Mesodermal cell (in vitro differentiated cells): ENCODE data around the gene SLC6A11.

ENCODE experiments used
- H3K27ac ChIP-seq: 2 replicates; pipeline ENCODE4 v1.7.0; 2013; ENCODE audit warnings: mild to moderate bottlenecking, low read depth, low read length, moderate library complexity; ENCODE audit not compliant: severe bottlenecking
- H3K36me3 ChIP-seq: 2 replicates; pipeline ENCODE4 v1.7.1; 2013; ENCODE audit warnings: mild to moderate bottlenecking, low read length, moderate library complexity; ENCODE audit not compliant: control insufficient read depth, insufficient read depth
- H3K4me1 ChIP-seq: one replicate; pipeline ENCODE4 v1.7.1; 2013; ENCODE audit warnings: mild to moderate bottlenecking, low read length; ENCODE audit not compliant: insufficient read depth, control insufficient read depth, poor library complexity, severe bottlenecking
- H3K4me3 ChIP-seq: 2 replicates; pipeline ENCODE4 v1.7.0; 2013; ENCODE audit warnings: low read length, control low read depth, mild to moderate bottlenecking; ENCODE audit not compliant: insufficient read depth, poor library complexity, severe bottlenecking; ENCODE audit errors: extremely low read depth
- H3K9me3 ChIP-seq: 2 replicates; pipeline ENCODE4 v1.7.1; 2013; ENCODE audit warnings: mild to moderate bottlenecking, low read length, moderate library complexity; ENCODE audit not compliant: control insufficient read depth
- WGBS, 2 experiments: methylation state at CpG; one replicate each; pipeline ENCODE4 v1.1.5; 2013; ENCODE audit warnings: missing lambda C conversion rate in 2 of 2; ENCODE audit not compliant: insufficient coverage in 2 of 2; 5-methylcytosine and 5-hydroxymethylcytosine counted together

The SLC6A11 gene

GRCh38 chr3:10917176-10917575, 101.1 kb downstream of the SLC6A11 start:
- H3K4me1 ChIP-seq = no peaks in the 10 kb centered on the region
- no peak overlapping the region for H3K4me3 ChIP-seq
- WGBS, 2 experiments = 87 to 90% methylated on average over 1 to 3 of the region's 3 CpGs
- H3K36me3 ChIP-seq = no peaks in the 10 kb centered on the region
- H3K27ac ChIP-seq = no peak overlapping the region
- H3K9me3 ChIP-seq = no peaks in the 10 kb centered on the region

GRCh38 chr3:10918011-10918410, 102.0 kb downstream of the SLC6A11 start:
- Histone ChIP-seq H3K4me1 (no peaks in the 10 kb centered on the region), H3K9me3 (no peaks in the 10 kb centered on the region), H3K36me3 (no peaks in the 10 kb centered on the region), H3K4me3 (no peak overlapping the region), H3K27ac (no peak overlapping the region)
- WGBS, 2 experiments = 91 to 92% methylated on average over 11 of the region's 11 CpGs

- WGBS, 2 experiments = 88 to 92% methylated on average over 4 to 5 of the region's 5 CpGs
- H3K27ac ChIP-seq = no peak overlapping the region
- no peak overlapping the region for H3K4me3 ChIP-seq
- no peaks in the 10 kb centered on the region for H3K36me3 ChIP-seq
- peaks cover 2% of the 10 kb centered on the region for H3K9me3 ChIP-seq
- no peaks in the 10 kb centered on the region for H3K4me1 ChIP-seq
Measured at GRCh38 chr3:10919636-10920035, 103.6 kb downstream of the SLC6A11 start.

GRCh38 chr3:10925436-10926255, 109.6 kb downstream of the SLC6A11 start:
- Histone ChIP-seq H3K4me1 (no peaks in the 10 kb centered on the region), H3K4me3 (no peak overlapping the region), H3K27ac (no peak overlapping the region), H3K9me3 (peaks cover 7% of the 10 kb centered on the region), H3K36me3 (no peaks in the 10 kb centered on the region)
- WGBS, 2 experiments = 87 to 96% methylated on average over 9 to 13 of the region's 14 CpGs

GRCh38 chr3:10926256-10926810, 110.3 kb downstream of the SLC6A11 start:
- H3K4me3 ChIP-seq = no peak overlapping the region
- H3K4me1 ChIP-seq = no peaks in the 10 kb centered on the region
- H3K27ac ChIP-seq = no peak overlapping the region
- H3K9me3 ChIP-seq = peaks cover 7% of the 10 kb centered on the region
- H3K36me3 ChIP-seq = no peaks in the 10 kb centered on the region
- 84 to 95% methylated on average over 13 of the region's 13 CpGs for WGBS, 2 experiments

- Histone ChIP-seq H3K4me1 (no peaks in the 10 kb centered on the region), H3K27ac (no peak overlapping the region), H3K9me3 (peaks cover 7% of the 10 kb centered on the region), H3K4me3 (no peak overlapping the region), H3K36me3 (no peaks in the 10 kb centered on the region)
- 93 to 96% methylated on average over 11 to 12 of the region's 16 CpGs for WGBS, 2 experiments
Measured at GRCh38 chr3:10926811-10927521, 110.9 kb downstream of the SLC6A11 start.

GRCh38 chr3:10927551-10927950, 111.5 kb downstream of the SLC6A11 start:
- H3K27ac ChIP-seq = no peak overlapping the region
- peaks cover 7% of the 10 kb centered on the region for H3K9me3 ChIP-seq
- WGBS, 2 experiments = 80 to 93% methylated on average over 1 to 3 of the region's 4 CpGs
- no peaks in the 10 kb centered on the region for H3K4me1 ChIP-seq
- H3K36me3 ChIP-seq = no peaks in the 10 kb centered on the region
- H3K4me3 ChIP-seq = no peak overlapping the region

- Histone ChIP-seq H3K9me3 (peaks cover 7% of the 10 kb centered on the region), H3K4me3 (no peak overlapping the region), H3K36me3 (no peaks in the 10 kb centered on the region), H3K27ac (no peak overlapping the region), H3K4me1 (peaks cover 2% of the 10 kb centered on the region)
- WGBS, 2 experiments = 74 to 84% methylated on average over 9 of the region's 9 CpGs
Measured at GRCh38 chr3:10928407-10928960, 112.5 kb downstream of the SLC6A11 start.

GRCh38 chr3:10928961-10929471, 113.0 kb downstream of the SLC6A11 start:
- H3K4me1 ChIP-seq = peaks cover 7% of the 10 kb centered on the region
- H3K36me3 ChIP-seq = no peaks in the 10 kb centered on the region
- H3K27ac ChIP-seq = no peak overlapping the region
- H3K9me3 ChIP-seq = peaks cover 7% of the 10 kb centered on the region
- H3K4me3 ChIP-seq = no peak overlapping the region
- 93 to 100% methylated on average over 13 of the region's 17 CpGs for WGBS, 2 experiments

- Histone ChIP-seq H3K9me3 (no peaks in the 10 kb centered on the region), H3K27ac (no peak overlapping the region), H3K36me3 (no peaks in the 10 kb centered on the region), H3K4me1 (peaks cover 10% of the 10 kb centered on the region), H3K4me3 (no peak overlapping the region)
- 90 to 96% methylated on average over 6 to 9 of the region's 9 CpGs for WGBS, 2 experiments
Measured at GRCh38 chr3:10929978-10930665, 114.1 kb downstream of the SLC6A11 start.
